H1 (cell line): ENCODE measurements around the gene UBE3A. TPM values are rescaled to one million over a fixed set of nuclear protein-coding genes. Genes with fewer than 3 reads are reported as not detected.

Source experiments
- CREB1 ChIP-seq: IDR thresholded peaks from 2 replicates; pipeline ENCODE4 v1.6.1; 2012; ENCODE audit warnings: inconsistent platforms
- EP300 ChIP-seq, 2 experiments: IDR thresholded peaks; 1 replicate in 1 of 2; 2 replicates in 1 of 2; pipeline ENCODE4 v1.6.1; 2011 to 2012; ENCODE audit warnings: low read depth in 2 of 2, low read length in 2 of 2, mild to moderate bottlenecking in 2 of 2, borderline replicate concordance in 1 of 2, inconsistent platforms in 1 of 2, moderate library complexity in 1 of 2
- JUN ChIP-seq: IDR thresholded peaks from 2 replicates; pipeline ENCODE4 v1.6.1; 2011; ENCODE audit warnings: low read depth, mild to moderate bottlenecking, improper control_type of control experiment, low read length
- NANOG ChIP-seq: IDR thresholded peaks from 2 replicates; pipeline ENCODE4 v1.6.1; 2011; ENCODE audit warnings: low read length, low read depth, mild to moderate bottlenecking, inconsistent platforms; ENCODE audit not compliant: insufficient read depth, poor library complexity, severe bottlenecking
- RFX5 ChIP-seq: IDR thresholded peaks from 2 replicates; pipeline ENCODE4 v1.6.1; 2011; ENCODE audit warnings: low read depth, low read length, improper control_type of control experiment, borderline replicate concordance
- RNF2 ChIP-seq: fragments of 200-900, 300-1000 bp; sonication (generic); IDR thresholded peaks from 2 replicates; pipeline ENCODE4 v1.7.1; 2016; ENCODE audit warnings: borderline replicate concordance, low read depth, mild to moderate bottlenecking, antibody characterized with exemption, low read length; ENCODE audit not compliant: poor library complexity, severe bottlenecking; ENCODE audit errors: missing control alignments
- polyA plus RNA-seq, 7 experiments: library from polyadenylated mRNA; depleted of rRNA in 3 of 7; stranded (reverse) in 5 of 7; unstranded in 2 of 7; fragments of >200 nt in 5 of 7; fragments of 200-250 nt in 2 of 7; gene quantifications; 1 replicate in 5 of 7; 2 replicates in 1 of 7; 4 replicates in 1 of 7; pipeline versions ENCODE4 v1.2.1 to v1.2.3, GENCODE V29; 2011 to 2013; ENCODE audit warnings: missing spikeins in 2 of 7, mixed read lengths in 2 of 7
- total RNA-seq: library from RNA; stranded (reverse); fragmentation: NEBNext Ultra II Directional; extraction: Animal tissue kit (Norgen Biotek cat#: 25700); gene quantifications from 2 replicates; pipeline ENCODE4 v1.2.1, GENCODE V29; 2021
- TF ChIP-seq, protein P1 (sequence below): fragments of 300-600 bp; sonication (generic); IDR thresholded peaks from 2 replicates; pipeline ENCODE4 v1.7.1; 2012; ENCODE audit warnings: low read length, moderate library complexity, mild to moderate bottlenecking, inconsistent platforms; ENCODE audit not compliant: insufficient replicate concordance
- TF ChIP-seq, protein P2 (sequence below), 3 experiments: IDR thresholded peaks; 1 replicate in 2 of 3; 2 replicates in 1 of 3; pipeline versions ENCODE4 v1.5.1 to v1.6.1; 2011; ENCODE audit warnings: low read length in 3 of 3, mild to moderate bottlenecking in 3 of 3, inconsistent platforms in 2 of 3, low read depth in 1 of 3, moderate library complexity in 1 of 3; ENCODE audit not compliant: insufficient read depth in 1 of 3; ENCODE audit errors: control extremely low read depth in 1 of 3

UBE3A gene
- total and polyA plus RNA-seq, 2 of the 8 experiments (the other 6 are each of a cell fraction or from before 2014, with no cell fraction given): 13.8 to 110 TPM

DNA sequence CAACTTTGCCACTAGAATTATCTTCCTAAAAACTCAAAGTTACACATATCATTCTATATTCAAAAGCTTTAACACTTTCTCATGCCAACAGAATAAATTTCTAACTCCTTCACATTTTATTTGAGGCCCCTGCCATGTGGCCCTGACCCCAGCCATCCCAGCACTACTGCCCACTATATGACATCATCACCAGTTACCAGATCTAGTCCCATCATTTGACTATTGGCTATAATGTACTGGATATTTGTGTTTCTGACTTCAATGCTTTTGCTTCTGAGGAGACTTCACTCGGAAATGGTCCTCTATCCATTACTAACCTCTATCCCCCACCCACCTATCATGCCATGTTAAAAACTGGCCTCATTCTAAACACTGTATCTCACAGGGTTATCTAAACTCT lies 23.6 kb downstream of the UBE3A start (continued):
- TF ChIP-seq, protein P1, sequence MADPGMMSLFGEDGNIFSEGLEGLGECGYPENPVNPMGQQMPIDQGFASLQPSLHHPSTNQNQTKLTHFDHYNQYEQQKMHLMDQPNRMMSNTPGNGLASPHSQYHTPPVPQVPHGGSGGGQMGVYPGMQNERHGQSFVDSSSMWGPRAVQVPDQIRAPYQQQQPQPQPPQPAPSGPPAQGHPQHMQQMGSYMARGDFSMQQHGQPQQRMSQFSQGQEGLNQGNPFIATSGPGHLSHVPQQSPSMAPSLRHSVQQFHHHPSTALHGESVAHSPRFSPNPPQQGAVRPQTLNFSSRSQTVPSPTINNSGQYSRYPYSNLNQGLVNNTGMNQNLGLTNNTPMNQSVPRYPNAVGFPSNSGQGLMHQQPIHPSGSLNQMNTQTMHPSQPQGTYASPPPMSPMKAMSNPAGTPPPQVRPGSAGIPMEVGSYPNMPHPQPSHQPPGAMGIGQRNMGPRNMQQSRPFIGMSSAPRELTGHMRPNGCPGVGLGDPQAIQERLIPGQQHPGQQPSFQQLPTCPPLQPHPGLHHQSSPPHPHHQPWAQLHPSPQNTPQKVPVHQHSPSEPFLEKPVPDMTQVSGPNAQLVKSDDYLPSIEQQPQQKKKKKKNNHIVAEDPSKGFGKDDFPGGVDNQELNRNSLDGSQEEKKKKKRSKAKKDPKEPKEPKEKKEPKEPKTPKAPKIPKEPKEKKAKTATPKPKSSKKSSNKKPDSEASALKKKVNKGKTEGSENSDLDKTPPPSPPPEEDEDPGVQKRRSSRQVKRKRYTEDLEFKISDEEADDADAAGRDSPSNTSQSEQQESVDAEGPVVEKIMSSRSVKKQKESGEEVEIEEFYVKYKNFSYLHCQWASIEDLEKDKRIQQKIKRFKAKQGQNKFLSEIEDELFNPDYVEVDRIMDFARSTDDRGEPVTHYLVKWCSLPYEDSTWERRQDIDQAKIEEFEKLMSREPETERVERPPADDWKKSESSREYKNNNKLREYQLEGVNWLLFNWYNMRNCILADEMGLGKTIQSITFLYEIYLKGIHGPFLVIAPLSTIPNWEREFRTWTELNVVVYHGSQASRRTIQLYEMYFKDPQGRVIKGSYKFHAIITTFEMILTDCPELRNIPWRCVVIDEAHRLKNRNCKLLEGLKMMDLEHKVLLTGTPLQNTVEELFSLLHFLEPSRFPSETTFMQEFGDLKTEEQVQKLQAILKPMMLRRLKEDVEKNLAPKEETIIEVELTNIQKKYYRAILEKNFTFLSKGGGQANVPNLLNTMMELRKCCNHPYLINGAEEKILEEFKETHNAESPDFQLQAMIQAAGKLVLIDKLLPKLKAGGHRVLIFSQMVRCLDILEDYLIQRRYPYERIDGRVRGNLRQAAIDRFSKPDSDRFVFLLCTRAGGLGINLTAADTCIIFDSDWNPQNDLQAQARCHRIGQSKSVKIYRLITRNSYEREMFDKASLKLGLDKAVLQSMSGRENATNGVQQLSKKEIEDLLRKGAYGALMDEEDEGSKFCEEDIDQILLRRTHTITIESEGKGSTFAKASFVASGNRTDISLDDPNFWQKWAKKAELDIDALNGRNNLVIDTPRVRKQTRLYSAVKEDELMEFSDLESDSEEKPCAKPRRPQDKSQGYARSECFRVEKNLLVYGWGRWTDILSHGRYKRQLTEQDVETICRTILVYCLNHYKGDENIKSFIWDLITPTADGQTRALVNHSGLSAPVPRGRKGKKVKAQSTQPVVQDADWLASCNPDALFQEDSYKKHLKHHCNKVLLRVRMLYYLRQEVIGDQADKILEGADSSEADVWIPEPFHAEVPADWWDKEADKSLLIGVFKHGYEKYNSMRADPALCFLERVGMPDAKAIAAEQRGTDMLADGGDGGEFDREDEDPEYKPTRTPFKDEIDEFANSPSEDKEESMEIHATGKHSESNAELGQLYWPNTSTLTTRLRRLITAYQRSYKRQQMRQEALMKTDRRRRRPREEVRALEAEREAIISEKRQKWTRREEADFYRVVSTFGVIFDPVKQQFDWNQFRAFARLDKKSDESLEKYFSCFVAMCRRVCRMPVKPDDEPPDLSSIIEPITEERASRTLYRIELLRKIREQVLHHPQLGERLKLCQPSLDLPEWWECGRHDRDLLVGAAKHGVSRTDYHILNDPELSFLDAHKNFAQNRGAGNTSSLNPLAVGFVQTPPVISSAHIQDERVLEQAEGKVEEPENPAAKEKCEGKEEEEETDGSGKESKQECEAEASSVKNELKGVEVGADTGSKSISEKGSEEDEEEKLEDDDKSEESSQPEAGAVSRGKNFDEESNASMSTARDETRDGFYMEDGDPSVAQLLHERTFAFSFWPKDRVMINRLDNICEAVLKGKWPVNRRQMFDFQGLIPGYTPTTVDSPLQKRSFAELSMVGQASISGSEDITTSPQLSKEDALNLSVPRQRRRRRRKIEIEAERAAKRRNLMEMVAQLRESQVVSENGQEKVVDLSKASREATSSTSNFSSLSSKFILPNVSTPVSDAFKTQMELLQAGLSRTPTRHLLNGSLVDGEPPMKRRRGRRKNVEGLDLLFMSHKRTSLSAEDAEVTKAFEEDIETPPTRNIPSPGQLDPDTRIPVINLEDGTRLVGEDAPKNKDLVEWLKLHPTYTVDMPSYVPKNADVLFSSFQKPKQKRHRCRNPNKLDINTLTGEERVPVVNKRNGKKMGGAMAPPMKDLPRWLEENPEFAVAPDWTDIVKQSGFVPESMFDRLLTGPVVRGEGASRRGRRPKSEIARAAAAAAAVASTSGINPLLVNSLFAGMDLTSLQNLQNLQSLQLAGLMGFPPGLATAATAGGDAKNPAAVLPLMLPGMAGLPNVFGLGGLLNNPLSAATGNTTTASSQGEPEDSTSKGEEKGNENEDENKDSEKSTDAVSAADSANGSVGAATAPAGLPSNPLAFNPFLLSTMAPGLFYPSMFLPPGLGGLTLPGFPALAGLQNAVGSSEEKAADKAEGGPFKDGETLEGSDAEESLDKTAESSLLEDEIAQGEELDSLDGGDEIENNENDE: no peak
- TF ChIP-seq JUN (no peak), RNF2 (no peak), EP300 (IDR thresholded peaks at IDR 0.05; ENCODE audit: borderline replicate concordance in 1 of 2, low read depth in 2 of 2, low read length in 2 of 2) (no peak), RFX5 (no peak), CREB1 (no peak), NANOG (no peak)
- TF ChIP-seq, protein P2, sequence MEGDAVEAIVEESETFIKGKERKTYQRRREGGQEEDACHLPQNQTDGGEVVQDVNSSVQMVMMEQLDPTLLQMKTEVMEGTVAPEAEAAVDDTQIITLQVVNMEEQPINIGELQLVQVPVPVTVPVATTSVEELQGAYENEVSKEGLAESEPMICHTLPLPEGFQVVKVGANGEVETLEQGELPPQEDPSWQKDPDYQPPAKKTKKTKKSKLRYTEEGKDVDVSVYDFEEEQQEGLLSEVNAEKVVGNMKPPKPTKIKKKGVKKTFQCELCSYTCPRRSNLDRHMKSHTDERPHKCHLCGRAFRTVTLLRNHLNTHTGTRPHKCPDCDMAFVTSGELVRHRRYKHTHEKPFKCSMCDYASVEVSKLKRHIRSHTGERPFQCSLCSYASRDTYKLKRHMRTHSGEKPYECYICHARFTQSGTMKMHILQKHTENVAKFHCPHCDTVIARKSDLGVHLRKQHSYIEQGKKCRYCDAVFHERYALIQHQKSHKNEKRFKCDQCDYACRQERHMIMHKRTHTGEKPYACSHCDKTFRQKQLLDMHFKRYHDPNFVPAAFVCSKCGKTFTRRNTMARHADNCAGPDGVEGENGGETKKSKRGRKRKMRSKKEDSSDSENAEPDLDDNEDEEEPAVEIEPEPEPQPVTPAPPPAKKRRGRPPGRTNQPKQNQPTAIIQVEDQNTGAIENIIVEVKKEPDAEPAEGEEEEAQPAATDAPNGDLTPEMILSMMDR (IDR thresholded peaks at IDR 0.05; ENCODE audit: control extremely low read depth in 1 of 3, insufficient read depth in 1 of 3, low read depth in 1 of 3, low read length in 3 of 3): no peak
